ENCODE results near the gene TXNDC2.

Gene TXNDC2

GRCh38 chr18:9931146-9931545 is 45.4 kb downstream of the TXNDC2 start:
- H3K27me3 ChIP-seq, result no peaks in the 10 kb centered on the region
- no peak overlapping the region for H3K27ac ChIP-seq
- H3K4me3 ChIP-seq, result no peak overlapping the region
- H3K4me1 ChIP-seq, result peaks cover 0 to 84% (median 19%) of the 10 kb centered on the region in 4 donors
- no peak for DNase-seq
- intact Hi-C loops (cut with DNase I; ENCODE audit: low total_unique reads), result no loop called here
- H3K9me3 ChIP-seq, result no peaks in the 10 kb centered on the region
- H3K36me3 ChIP-seq, result peaks cover under 1 to 16% (median 10%) of the 10 kb centered on the region in 3 donors
- no peak for TF ChIP-seq CTCF (IDR thresholded peaks at IDR 0.05)

- Histone ChIP-seq H3K36me3 (peaks cover 6 to 21% (median 16%) of the 10 kb centered on the region in 3 donors), H3K4me3 (no peak overlapping the region), H3K27ac (no peak overlapping the region), H3K4me1 (peaks cover 0 to 79% (median 16%) of the 10 kb centered on the region in 4 donors), H3K27me3 (no peaks in the 10 kb centered on the region), H3K9me3 (no peaks in the 10 kb centered on the region)
- no peak for TF ChIP-seq CTCF (IDR thresholded peaks at IDR 0.05)
- intact Hi-C loops (cut with DNase I; ENCODE audit: low total_unique reads), result no loop called here
- DNase-seq, result no peak
Observed at GRCh38 chr18:9931678-9932077, 45.9 kb downstream of the TXNDC2 start.

- Histone ChIP-seq H3K4me3 (no peak overlapping the region), H3K27me3 (no peaks in the 10 kb centered on the region), H3K4me1 (peaks cover 0 to 57% (median 12%) of the 10 kb centered on the region in 4 donors), H3K36me3 (peaks cover 24 to 38% (median 34%) of the 10 kb centered on the region in 3 donors), H3K9me3 (no peaks in the 10 kb centered on the region), H3K27ac (no peak overlapping the region)
- no peak for DNase-seq
- TF ChIP-seq CTCF (IDR thresholded peaks at IDR 0.05), result no peak
- intact Hi-C loops (cut with DNase I; ENCODE audit: low total_unique reads), result no loop called here
Observed at GRCh38 chr18:9933865-9934264, 48.1 kb downstream of the TXNDC2 start.

- Histone ChIP-seq H3K4me3 (no peak overlapping the region), H3K9me3 (no peaks in the 10 kb centered on the region), H3K4me1 (peaks cover 0 to 53% (median 10%) of the 10 kb centered on the region in 4 donors), H3K36me3 (peaks cover 25 to 41% (median 34%) of the 10 kb centered on the region in 3 donors), H3K27me3 (no peaks in the 10 kb centered on the region), H3K27ac (no peak overlapping the region)
- TF ChIP-seq CTCF (IDR thresholded peaks at IDR 0.05), result no peak
- DNase-seq, result no peak
- intact Hi-C loops (cut with DNase I; ENCODE audit: low total_unique reads), result no loop called here
Observed at GRCh38 chr18:9934274-9934673, 48.5 kb downstream of the TXNDC2 start.

Measured in tibial artery (tissue), 4 donors.